ENCODE results near the gene HOXC13. TPM values are rescaled to one million over a fixed set of nuclear protein-coding genes. Genes with fewer than 3 reads are reported as not detected.

The HOXC13 gene
- total and polyA plus RNA-seq, 2 of the 13 experiments (the other 11 are each of a cell fraction or from before 2014, with no cell fraction given): 0.07 TPM; not detected in 1

DNA sequence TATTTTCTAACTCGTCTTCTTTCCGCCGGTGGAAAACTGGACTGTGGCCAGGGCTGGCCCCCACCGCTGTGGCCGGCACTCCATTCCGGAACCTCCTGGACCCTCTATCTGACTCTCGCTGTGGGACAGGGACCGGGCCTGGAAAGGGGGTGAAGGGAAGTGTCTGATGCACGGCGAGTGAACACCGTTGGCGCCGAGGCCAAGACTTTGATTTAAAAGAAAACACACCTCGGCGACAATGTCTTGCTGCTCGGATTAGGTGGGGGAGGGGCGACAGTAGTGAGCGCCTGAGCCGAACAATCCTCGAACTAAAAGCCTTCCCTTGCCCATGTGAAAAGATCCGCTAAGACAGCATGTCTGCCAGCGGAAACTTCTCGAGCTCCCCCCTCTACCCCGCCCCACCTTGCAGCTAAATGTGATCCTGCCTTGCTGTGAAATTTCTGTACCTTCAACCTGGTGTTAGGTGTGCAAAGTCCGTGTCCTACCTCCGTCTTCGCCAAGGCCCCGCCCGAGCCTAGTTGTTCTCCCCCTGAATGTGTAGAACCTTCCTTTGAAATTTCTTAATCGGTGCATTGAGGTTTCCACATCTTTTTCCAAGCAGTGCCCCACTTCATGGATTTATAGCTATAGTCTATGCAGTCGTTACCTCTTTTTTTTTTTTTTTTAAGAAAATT is 37.0 kb downstream of the HOXC13 start:
- Histone ChIP-seq H3K36me3 (replicated peaks in 1 of 2; ENCODE audit: control insufficient read depth in 1 of 2, insufficient read depth in 2 of 2, low read length in 2 of 2) (no peaks in the 10 kb centered on the region), H3K27ac (ENCODE audit: extremely low read length, insufficient read depth, low read length) (no peak overlapping the region), H3K27me3 (ENCODE audit: control insufficient read depth in 1 of 2, insufficient read depth in 2 of 2, low read length in 2 of 2) (peaks cover 3 to 89% of the 10 kb centered on the region in 2 experiments; a peak in 4 of 5 replicates), H3K9me3 (ENCODE audit: low read length) (no peaks in the 10 kb centered on the region), H4K20me1 (ENCODE audit: insufficient read depth, low read length) (no peaks in the 10 kb centered on the region), H3K79me2 (ENCODE audit: insufficient read depth, low read length) (no peaks in the 10 kb centered on the region), H3K4me2 (ENCODE audit: low read depth, low read length) (no peak overlapping the region), H3K9ac (ENCODE audit: insufficient read depth, low read depth, low read length) (no peak overlapping the region), H3K4me1 (ENCODE audit: insufficient read depth, low read length) (peaks cover 44% of the 10 kb centered on the region), H2AFZ (ENCODE audit: low read length) (no peak overlapping the region), H3K4me3 (replicated peaks in 1 of 3; ENCODE audit: insufficient read depth in 1 of 3, low read depth in 2 of 3, low read length in 3 of 3) (no peak overlapping the region)
- ChIA-PET CTCF (ENCODE audit: low intra/inter-chr PET ratio, low total read pairs) (no interaction called here), POLR2A (no interaction called here)
- in situ Hi-C loops (cut with HindIII; ENCODE audit: extremely low pct_ligation_motif_present, low pct_unique_long_range_greater_than_20kb): no loop called here
- no peak for FAIRE-seq
- WGBS (ENCODE audit: low lambda C conversion rate): 67% methylated on average over 31 of the region's 31 CpGs
- no TSS peak for BruUV-seq (replicated peaks)
- TF ChIP-seq AGO2 (optimal IDR thresholded peaks at IDR 0.05; ENCODE audit: low read depth, low read length) (no peak), FOSL2 (CRISPR knock-in tag; IDR thresholded peaks at IDR 0.05) (no peak), TP53 (CRISPR knock-in tag; conservative IDR thresholded peaks at IDR 0.05) (no peak), AGO1 (IDR thresholded peaks at IDR 0.05; ENCODE audit: low read depth, low read length, poor library complexity, severe bottlenecking) (no peak), MBD4 (IDR thresholded peaks at IDR 0.05; ENCODE audit: borderline replicate concordance, low read length) (no peak), ZNF570 (CRISPR knock-in tag; IDR thresholded peaks at IDR 0.05; ENCODE audit: borderline replicate concordance) (no peak), PCBP2 (optimal IDR thresholded peaks at IDR 0.05; ENCODE audit: low read depth, low read length, poor library complexity, severe bottlenecking) (no peak), ZNF124 (CRISPR knock-in tag; IDR thresholded peaks at IDR 0.05) (no peak), TEAD2 (CRISPR knock-in tag; IDR thresholded peaks at IDR 0.05) (no peak)
- TF ChIP-seq, protein P1, sequence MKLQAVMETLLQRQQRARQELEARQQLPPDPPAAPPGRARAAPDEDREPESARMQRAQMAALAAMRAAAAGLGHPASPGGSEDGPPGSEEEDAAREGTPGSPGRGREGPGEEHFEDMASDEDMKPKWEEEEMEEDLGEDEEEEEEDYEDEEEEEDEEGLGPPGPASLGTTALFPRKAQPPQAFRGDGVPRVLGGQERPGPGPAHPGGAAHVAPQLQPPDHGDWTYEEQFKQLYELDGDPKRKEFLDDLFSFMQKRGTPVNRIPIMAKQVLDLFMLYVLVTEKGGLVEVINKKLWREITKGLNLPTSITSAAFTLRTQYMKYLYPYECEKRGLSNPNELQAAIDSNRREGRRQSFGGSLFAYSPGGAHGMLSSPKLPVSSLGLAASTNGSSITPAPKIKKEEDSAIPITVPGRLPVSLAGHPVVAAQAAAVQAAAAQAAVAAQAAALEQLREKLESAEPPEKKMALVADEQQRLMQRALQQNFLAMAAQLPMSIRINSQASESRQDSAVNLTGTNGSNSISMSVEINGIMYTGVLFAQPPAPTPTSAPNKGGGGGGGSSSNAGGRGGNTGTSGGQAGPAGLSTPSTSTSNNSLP (IDR thresholded peaks at IDR 0.05; ENCODE audit: low read depth, low read length): no peak
- TF ChIP-seq, protein P2, sequence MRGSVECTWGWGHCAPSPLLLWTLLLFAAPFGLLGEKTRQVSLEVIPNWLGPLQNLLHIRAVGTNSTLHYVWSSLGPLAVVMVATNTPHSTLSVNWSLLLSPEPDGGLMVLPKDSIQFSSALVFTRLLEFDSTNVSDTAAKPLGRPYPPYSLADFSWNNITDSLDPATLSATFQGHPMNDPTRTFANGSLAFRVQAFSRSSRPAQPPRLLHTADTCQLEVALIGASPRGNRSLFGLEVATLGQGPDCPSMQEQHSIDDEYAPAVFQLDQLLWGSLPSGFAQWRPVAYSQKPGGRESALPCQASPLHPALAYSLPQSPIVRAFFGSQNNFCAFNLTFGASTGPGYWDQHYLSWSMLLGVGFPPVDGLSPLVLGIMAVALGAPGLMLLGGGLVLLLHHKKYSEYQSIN (CRISPR knock-in tag; IDR thresholded peaks at IDR 0.05; ENCODE audit: borderline replicate concordance): no peak
- TF ChIP-seq, protein P3, sequence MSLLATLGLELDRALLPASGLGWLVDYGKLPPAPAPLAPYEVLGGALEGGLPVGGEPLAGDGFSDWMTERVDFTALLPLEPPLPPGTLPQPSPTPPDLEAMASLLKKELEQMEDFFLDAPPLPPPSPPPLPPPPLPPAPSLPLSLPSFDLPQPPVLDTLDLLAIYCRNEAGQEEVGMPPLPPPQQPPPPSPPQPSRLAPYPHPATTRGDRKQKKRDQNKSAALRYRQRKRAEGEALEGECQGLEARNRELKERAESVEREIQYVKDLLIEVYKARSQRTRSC (CRISPR knock-in tag; IDR thresholded peaks at IDR 0.05; ENCODE audit: low read depth): no peak
- no peak for DNase-seq (ENCODE audit: low spot score)
- intact Hi-C loops (cut with micrococcal nuclease; ENCODE audit: unreplicated experiment): no loop called here
- no peak for ATAC-seq

Data from HepG2 (cell line).